A549 (cell line): Measurements from ENCODE around the gene DOK7.

Experiments used
- FOSL2 ChIP-seq, 2 experiments: fragments of 450-650 bp in 1 of 2; fragments of >200 bp in 1 of 2; sonication (Bioruptor Twin) in 1 of 2; formaldehyde crosslinking; IDR thresholded peaks; 2 replicates each; pipeline versions ENCODE4 v1.5.0 to v1.6.1; 2016 to 2020; ENCODE audit warnings: mild to moderate bottlenecking in 1 of 2, moderate library complexity in 1 of 2
- MAFK ChIP-seq: fragments of 450-650 bp; IDR thresholded peaks from 2 replicates; pipeline ENCODE4 v1.6.1; 2014; ENCODE audit not compliant: partially characterized antibody
- PBX3 ChIP-seq: IDR thresholded peaks from 2 replicates; pipeline ENCODE4 v1.6.1; 2012
- SREBF2 ChIP-seq: fragments of 450-650 bp; IDR thresholded peaks from 2 replicates; pipeline ENCODE4 v1.6.1; 2014; ENCODE audit warnings: mild to moderate bottlenecking, moderate library complexity
- TF ChIP-seq, protein P1 (sequence below): fragments of 450-650 bp; IDR thresholded peaks from 2 replicates; pipeline ENCODE4 v1.6.1; 2014; ENCODE audit warnings: antibody characterized with exemption
- TF ChIP-seq, protein P2 (sequence below): fragments of 200-600 bp; sonication (generic); IDR thresholded peaks from 2 replicates; pipeline ENCODE4 v1.6.1; 2016; ENCODE audit warnings: antibody characterized with exemption, mild to moderate bottlenecking, moderate library complexity
- TF ChIP-seq, protein P3 (sequence below): fragments of >200 bp; sonication (Bioruptor Twin); formaldehyde crosslinking; IDR thresholded peaks from 3 replicates; pipeline ENCODE4 v1.5.1; 2016

GRCh38 chr4:3529363-3529762 lies 66.3 kb downstream of the DOK7 start:
- TF ChIP-seq, protein P1, sequence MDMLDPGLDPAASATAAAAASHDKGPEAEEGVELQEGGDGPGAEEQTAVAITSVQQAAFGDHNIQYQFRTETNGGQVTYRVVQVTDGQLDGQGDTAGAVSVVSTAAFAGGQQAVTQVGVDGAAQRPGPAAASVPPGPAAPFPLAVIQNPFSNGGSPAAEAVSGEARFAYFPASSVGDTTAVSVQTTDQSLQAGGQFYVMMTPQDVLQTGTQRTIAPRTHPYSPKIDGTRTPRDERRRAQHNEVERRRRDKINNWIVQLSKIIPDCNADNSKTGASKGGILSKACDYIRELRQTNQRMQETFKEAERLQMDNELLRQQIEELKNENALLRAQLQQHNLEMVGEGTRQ = no peak
- TF ChIP-seq FOSL2 (IDR thresholded peaks at IDR 0.05) (no peak), FOSL2 (CRISPR knock-in tag; IDR thresholded peaks at IDR 0.05) (no peak), SREBF2 (no peak), MAFK (no peak), PBX3 (no peak)
- TF ChIP-seq, protein P2, sequence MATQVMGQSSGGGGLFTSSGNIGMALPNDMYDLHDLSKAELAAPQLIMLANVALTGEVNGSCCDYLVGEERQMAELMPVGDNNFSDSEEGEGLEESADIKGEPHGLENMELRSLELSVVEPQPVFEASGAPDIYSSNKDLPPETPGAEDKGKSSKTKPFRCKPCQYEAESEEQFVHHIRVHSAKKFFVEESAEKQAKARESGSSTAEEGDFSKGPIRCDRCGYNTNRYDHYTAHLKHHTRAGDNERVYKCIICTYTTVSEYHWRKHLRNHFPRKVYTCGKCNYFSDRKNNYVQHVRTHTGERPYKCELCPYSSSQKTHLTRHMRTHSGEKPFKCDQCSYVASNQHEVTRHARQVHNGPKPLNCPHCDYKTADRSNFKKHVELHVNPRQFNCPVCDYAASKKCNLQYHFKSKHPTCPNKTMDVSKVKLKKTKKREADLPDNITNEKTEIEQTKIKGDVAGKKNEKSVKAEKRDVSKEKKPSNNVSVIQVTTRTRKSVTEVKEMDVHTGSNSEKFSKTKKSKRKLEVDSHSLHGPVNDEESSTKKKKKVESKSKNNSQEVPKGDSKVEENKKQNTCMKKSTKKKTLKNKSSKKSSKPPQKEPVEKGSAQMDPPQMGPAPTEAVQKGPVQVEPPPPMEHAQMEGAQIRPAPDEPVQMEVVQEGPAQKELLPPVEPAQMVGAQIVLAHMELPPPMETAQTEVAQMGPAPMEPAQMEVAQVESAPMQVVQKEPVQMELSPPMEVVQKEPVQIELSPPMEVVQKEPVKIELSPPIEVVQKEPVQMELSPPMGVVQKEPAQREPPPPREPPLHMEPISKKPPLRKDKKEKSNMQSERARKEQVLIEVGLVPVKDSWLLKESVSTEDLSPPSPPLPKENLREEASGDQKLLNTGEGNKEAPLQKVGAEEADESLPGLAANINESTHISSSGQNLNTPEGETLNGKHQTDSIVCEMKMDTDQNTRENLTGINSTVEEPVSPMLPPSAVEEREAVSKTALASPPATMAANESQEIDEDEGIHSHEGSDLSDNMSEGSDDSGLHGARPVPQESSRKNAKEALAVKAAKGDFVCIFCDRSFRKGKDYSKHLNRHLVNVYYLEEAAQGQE = no peak
- TF ChIP-seq, protein P3, sequence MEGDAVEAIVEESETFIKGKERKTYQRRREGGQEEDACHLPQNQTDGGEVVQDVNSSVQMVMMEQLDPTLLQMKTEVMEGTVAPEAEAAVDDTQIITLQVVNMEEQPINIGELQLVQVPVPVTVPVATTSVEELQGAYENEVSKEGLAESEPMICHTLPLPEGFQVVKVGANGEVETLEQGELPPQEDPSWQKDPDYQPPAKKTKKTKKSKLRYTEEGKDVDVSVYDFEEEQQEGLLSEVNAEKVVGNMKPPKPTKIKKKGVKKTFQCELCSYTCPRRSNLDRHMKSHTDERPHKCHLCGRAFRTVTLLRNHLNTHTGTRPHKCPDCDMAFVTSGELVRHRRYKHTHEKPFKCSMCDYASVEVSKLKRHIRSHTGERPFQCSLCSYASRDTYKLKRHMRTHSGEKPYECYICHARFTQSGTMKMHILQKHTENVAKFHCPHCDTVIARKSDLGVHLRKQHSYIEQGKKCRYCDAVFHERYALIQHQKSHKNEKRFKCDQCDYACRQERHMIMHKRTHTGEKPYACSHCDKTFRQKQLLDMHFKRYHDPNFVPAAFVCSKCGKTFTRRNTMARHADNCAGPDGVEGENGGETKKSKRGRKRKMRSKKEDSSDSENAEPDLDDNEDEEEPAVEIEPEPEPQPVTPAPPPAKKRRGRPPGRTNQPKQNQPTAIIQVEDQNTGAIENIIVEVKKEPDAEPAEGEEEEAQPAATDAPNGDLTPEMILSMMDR = no peak
